ENCODE results near the gene AP1G2.
A peak's percentile ranks its signal among the peaks of the same experiment; 100 is the strongest.
"Not testable (repeated sequence)": the region's sequence is repeated elsewhere in the genome, so short reads cannot be mapped to it uniquely, and the experiment has no call there.

AP1G2 gene

GRCh38 chr14:23567186-23568020 is at the start of gene AP1G2:
Gene AP1G2, minus strand, starts transcription at chr14:23567791. Its CDS starts 477 bp downstream, at chr14:23567314.
- peak; percentile 80 to 87 for DNase-seq

GRCh38 chr14:23615856-23616255 is 48.3 kb upstream of the AP1G2 start:
- no peak for DNase-seq

DNA sequence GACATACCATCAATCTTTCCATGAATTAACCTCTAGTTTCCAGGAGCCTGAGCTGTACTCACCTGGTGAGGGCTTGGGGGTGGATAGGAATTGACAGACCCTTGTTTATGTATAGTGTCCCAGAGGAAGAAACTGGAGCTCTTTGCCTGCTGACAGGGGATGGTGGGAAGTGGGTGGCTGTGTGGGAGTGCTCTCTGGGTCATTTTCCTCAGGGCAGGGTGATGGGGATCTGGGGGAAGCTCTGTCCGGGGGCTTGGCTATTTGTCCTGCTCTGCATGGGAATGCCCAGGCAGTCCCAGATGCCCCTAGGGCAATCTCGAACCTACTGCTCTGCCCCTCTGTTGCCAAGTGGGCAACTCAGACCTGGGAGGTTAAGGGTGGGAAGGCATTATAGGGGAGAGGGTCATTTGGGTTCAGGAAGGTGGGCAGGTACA is 46.8 kb upstream of the AP1G2 start:
- DNase-seq, result no peak

DNA sequence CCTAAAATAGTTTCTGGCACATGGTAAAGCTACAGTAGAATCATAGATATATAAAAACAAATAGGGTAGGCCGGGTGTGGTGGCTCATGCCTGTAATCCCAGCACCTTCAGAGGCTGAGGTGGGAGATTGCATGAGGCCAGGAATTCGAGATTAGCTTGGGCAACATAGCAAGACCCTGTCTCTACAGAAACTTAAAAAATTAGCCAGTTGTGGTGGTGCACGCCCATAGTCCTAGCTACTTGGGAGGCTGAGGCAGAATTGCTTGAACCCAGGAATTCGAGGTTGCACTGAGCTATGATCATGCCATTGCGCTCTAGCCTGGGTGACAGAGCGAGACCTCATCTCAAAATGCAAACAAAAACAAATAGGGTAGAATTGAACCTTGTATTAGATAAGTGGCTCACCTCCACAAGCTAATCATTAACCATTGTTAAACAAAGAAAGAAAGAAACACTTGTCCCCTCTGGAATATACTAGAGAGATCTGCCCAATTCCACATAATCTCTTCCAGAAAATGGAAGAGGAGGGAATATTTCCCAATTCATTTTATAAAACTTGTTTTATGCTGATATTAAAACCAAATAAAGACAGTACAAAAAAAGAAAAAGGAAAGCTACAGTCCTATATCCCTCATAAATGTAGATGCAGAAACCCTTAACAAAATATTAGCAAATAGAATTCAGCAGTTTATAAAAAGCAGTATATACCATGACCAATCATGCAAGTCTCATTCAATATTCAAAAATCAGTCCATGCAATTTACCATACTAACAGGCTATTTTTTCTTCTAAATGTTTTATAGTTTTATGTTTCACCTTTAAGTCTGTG is 45.9 kb upstream of the AP1G2 start:
- DNase-seq, result no peak

DNA sequence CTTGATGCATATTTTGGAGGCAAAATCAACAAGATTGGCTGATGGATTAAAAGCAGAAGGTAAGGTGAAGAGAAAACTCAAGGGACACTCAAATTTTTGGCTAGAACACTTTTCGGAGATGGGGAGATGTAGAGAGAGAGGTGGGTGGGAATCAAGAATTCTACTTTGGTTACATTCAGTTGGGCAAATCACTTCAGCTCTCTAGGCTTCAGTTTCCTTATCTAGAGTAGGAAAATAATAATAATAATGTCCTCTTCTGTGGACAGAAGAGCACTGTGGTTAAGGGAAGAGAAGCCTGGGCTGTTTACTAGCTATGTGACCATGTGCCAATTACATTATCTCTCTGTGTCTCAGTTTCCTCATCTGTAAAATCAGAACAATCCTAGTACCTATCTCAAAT is 45.2 kb upstream of the AP1G2 start:
- DNase-seq, result no peak

DNA sequence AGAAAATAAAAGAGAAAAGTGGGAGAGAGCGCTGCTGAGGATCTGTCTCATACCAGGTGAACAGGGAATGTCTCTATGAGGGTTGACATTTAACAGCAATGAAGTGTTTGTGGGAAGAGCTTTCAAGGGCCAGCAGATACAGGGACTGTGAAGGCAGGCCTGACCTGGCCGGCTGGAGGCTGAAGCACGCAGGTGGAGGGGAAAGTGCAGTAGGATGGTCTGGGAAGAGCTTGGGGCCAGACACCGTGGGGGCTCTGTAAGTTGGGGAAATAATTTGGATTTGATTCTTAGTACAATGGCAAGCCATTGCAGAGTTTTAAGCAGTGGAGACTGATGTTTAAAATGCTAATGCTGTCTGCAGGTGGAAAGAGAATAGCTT is 44.8 kb upstream of the AP1G2 start:
- no peak for DNase-seq

DNA sequence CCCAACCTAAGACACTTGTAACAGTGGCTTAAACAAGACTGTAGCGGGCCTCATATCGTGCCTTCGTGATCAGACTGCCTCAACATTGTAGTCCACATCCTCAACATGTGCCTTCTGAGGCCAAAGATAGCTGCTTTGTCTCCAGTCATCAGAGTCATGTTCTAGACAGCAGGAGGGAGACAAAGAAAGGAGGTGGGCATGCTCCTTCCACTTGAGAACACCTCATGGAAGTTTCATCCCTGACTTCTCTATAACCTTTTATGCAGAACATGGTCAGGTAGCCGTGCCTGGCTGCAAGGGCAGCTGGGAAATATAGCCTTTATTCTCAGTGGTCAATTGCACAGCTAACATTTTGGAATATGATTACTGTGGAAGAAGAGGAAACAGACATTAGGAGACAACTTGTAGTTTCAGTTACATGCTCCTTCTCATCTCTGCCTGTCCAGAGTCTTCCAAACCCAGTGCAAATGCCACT is 43.3 kb upstream of the AP1G2 start:
- DNase-seq, result no peak

DNA sequence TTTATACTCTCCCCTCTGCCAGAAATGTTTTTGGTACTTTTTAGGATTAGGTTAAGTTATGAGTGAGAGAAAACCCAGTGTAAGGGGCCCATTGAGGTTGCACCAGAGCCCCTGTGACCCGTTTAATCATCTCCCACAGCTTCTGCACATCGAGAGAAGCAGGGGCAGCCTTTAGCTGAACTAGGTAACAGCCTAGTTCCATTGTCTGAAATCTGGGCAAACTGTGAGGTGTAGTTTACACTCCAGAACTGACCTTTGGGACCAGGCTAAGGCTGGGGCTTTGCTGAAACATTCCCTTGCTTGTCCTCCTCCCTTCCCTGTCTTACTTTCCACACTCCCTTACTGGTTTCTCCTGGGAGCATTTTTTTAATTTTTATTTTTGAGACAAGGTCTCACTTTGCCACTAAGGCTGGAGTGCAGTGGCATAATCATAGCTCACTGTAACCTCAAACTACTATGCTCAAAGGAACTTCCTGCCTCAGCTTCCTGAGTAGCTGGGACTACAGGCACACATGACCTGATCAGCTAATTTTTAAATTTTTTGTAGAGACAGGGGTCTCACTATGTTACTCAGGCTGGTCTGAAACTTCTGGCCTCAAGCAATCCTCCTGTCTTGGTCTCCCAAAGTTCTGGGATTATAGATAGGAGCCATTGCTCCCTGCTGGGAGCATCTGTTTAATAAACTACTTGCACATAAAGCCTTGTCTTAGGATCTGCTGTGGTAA is 42.7 kb upstream of the AP1G2 start:
- DNase-seq, result no peak

- not testable (repeated sequence) for DNase-seq
These were observed 42.0 kb upstream of the AP1G2 start for GRCh38 chr14:23609411-23610089.

DNA sequence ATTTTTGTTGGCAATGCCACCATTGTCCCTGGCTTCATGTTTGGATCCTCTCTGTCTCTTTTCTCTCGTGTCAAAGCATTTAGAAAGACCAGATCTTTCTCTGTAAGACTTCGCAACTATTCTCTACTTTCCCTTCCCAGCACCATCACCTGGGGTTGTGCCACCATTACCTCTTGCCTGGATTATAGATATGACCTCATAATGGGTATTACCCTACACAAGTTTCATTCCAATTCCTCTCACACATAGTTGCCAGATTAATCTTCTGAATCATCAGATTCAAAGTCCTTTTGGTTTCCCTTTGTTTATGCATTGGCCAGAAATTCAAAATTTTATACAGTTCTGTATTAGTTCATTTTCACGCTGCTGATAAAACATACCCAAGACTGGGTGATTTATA is 41.4 kb upstream of the AP1G2 start:
- DNase-seq, result no peak

GRCh38 chr14:23608454-23608853 is 40.9 kb upstream of the AP1G2 start:
- DNase-seq, result no peak

GRCh38 chr14:23605931-23606585 is 38.5 kb upstream of the AP1G2 start:
- DNase-seq, result no peak

DNA sequence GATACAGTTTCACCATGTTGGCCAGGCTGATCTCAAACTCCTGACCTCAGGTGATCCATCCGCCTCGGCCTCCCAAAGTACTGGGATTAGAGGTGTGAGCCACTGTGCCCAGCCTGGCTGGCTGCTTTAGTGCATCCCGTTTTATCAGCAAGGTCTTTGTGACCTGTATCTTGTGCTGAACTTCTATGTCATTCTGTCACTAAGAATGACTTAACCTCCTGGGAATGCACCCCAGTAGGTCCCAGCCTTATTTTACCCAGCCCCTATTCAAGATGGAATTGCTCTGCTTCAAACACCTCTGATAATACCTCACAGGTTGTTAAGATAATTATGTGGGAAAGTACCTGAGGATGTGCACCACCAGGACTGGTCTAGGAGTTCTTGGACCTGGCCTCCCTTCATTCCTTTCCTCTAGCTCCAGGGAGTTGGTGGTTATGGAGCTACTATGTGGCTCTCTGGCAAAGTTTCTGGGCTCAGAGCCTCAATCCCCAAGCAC is 37.1 kb upstream of the AP1G2 start:
- no peak for DNase-seq

DNA sequence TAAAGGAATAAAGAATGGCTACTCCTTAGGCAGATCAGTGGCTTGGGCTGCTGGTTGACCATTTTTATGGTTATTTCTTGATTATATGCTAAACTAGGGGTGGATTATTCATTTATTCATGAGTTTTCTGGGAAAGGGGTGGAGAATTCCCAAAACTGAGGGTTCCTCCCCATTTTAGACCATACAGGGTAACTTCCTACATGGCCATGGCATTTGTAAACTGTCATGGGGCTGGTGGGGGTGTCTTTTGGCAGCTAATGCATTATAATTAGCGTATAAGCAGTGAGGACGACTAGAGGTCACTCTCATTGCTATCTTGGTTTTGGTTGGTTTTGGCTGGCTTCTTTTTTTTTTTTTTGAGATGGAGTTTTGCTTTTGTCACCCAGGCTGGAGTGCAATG is 36.6 kb upstream of the AP1G2 start:
- DNase-seq, result no peak

DNA sequence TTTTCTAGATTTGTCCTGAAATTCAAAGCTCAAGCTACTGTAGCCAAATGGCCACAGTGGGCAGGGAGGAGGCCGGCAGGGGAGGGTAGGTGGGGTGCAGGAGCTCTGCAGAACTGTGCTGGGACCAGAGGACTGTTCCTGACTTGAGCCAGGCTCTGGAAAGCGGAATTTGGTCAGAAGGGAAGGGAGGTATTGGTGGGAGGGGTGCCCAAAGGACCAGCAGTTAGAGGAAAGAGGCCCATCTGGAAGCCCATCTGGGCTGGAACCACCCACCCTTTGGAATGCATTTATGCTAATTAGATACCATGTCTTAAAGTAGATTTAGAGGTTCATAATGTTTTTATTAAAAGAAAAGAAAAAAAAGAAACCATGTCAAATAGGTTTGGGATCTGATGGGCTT is 35.5 kb upstream of the AP1G2 start:
- DNase-seq, result no peak

DNA sequence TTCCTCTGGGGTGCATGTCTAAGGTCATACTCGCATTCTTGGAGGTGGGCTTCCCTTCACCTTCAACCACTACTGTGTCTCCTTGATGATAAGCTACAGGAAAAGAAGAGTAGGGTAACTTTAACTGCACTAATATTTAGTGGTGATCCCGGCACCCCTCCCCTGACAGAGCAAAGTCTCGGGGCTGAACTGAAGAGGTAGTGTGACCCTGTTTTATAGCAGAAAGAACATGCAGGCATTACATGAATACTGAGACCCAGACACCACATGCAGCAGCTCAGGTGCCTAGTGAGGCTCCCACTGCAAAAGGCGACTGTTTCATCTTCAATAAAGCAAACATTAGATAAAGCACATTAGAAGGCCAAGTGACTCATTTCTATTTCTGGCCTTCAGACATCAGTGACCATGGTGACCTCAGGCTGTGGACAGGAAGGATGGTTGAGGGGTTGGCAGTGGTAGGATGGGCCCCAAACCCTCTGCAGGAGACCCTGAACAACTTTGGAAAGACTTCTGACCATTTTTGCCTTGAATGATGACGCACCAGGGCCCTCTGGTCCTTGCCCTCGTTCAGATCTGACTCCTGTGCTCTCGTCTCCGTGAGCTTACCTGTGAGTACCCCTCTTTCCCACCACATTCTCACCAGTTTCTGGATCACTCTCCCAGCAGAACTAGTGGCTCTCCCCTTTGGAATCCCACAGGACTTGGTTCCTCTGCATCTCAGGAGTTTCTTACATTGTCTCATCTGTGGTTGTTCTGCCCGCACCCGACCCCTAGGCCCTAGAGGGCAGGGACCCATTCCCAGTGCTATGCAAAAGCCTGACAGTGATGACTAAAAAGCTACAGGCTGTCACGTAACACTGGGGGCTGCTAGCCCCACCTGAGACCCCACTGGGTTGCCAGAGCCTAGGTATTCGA is 34.8 kb upstream of the AP1G2 start:
- no peak for DNase-seq

- no peak for DNase-seq
These were observed 34.2 kb upstream of the AP1G2 start for GRCh38 chr14:23601845-23602180.

DNA sequence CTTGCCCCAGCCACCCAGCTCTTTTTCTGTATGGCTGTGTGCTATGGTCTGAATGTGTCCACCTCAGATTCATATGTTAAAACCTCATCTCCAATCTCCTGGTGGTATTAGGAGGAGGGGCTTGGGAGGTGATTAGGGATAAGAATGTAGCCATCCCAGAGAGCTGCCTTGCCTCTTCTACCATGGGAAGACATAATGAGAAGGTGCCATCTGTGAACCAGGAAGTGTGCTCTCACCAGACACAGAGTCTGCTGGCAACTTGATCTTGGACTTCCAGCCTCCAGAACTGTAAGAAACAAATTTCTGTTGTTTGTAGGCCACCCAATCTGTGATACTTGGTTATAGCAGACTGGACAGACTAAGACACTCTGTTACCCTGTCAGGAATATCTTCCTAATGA is 33.8 kb upstream of the AP1G2 start:
- DNase-seq, result no peak

DNA sequence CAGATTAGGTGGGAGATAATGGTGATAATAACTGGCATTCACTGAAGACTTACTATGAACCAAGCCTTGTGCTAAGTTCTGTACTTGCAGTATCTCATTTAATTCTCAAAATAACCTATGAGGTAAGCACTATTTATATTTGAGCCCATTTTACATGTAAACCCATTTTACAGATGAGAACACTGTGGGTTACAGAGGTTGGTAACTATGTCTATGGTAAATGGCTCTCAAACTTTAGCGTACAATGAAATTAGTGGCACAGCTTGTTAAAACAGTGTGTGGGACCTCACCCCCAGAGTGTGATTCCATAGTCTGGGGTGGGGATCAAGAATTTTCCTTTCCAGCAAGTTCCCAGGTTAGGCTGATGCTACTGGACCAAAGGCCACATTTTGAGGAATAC is 33.2 kb upstream of the AP1G2 start:
- no peak for DNase-seq

DNA sequence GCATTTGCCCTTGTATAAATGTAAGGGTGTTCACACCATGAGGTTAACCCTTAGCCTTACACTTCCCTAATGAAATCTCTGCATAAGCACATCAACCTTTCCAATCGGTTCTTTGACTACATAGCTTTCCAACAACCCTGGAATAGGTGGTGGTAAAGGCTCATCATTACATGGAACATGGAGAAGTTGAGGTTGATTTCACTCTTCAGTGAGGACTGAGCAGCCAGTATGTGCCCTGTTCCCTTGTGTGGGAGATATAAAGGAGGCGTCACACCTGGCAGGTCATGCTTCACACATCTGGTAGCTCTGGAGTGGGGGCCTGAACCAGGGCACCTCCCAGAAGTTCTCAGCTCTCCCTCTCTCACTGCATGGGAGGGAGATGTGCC is 32.7 kb upstream of the AP1G2 start:
- no peak for DNase-seq

GRCh38 chr14:23594191-23594590 is 26.6 kb upstream of the AP1G2 start:
- not testable (repeated sequence) for DNase-seq
